RWPE2 (cell line): ENCODE measurements around the gene LIPM.
"Not testable (repeated sequence)": the region's sequence is repeated elsewhere in the genome, so short reads cannot be mapped to it uniquely, and the experiment has no call there.

Experiments used
- ATAC-seq: fragments of 200-7000 bp; cut with Tn5 transposase; 3 replicates; pipeline ENCODE4 v1.9.1; 2021; ENCODE audit warnings: low read depth
- DNase-seq: peaks from one replicate; pipeline ENCODE4 v3.0.0-alpha.2; 2020; ENCODE audit warnings: low spot score
- H3K27ac ChIP-seq: fragments of 450-650 bp; 2 replicates; pipeline ENCODE4 v1.5.1; 2017; ENCODE audit warnings: mild to moderate bottlenecking; ENCODE audit not compliant: poor library complexity, severe bottlenecking
- H3K27me3 ChIP-seq: fragments of 250-450 bp; sonication (Bioruptor Pico); 2 replicates; pipeline ENCODE4 v1.5.1; 2021; ENCODE audit warnings: mild to moderate bottlenecking, moderate library complexity; ENCODE audit not compliant: insufficient read depth, poor library complexity, severe bottlenecking
- H3K36me3 ChIP-seq: fragments of 250-450 bp; sonication (Bioruptor Pico); 2 replicates; pipeline ENCODE4 v1.5.1; 2020; ENCODE audit warnings: low read depth, mild to moderate bottlenecking, moderate library complexity
- H3K4me1 ChIP-seq: fragments of 250-450 bp; sonication (Bioruptor Pico); 2 replicates; pipeline ENCODE4 v1.5.1; 2021; ENCODE audit warnings: mild to moderate bottlenecking, moderate library complexity; ENCODE audit not compliant: insufficient read depth, poor library complexity, severe bottlenecking
- H3K4me3 ChIP-seq: fragments of 250-450 bp; sonication (Bioruptor Pico); 2 replicates; pipeline ENCODE4 v1.5.1; 2021; ENCODE audit warnings: mild to moderate bottlenecking, moderate library complexity; ENCODE audit not compliant: severe bottlenecking
- H3K9me3 ChIP-seq: fragments of 250-450 bp; sonication (Bioruptor Pico); 2 replicates; pipeline ENCODE4 v1.5.1; 2021; ENCODE audit warnings: mild to moderate bottlenecking, moderate library complexity; ENCODE audit not compliant: severe bottlenecking
- TF ChIP-seq, protein P1 (sequence below): fragments of 450-650 bp; IDR thresholded peaks from one replicate; pipeline ENCODE4 v1.5.1; 2017; ENCODE audit warnings: mild to moderate bottlenecking, moderate library complexity; ENCODE audit not compliant: poor library complexity, severe bottlenecking

Gene LIPM

DNA sequence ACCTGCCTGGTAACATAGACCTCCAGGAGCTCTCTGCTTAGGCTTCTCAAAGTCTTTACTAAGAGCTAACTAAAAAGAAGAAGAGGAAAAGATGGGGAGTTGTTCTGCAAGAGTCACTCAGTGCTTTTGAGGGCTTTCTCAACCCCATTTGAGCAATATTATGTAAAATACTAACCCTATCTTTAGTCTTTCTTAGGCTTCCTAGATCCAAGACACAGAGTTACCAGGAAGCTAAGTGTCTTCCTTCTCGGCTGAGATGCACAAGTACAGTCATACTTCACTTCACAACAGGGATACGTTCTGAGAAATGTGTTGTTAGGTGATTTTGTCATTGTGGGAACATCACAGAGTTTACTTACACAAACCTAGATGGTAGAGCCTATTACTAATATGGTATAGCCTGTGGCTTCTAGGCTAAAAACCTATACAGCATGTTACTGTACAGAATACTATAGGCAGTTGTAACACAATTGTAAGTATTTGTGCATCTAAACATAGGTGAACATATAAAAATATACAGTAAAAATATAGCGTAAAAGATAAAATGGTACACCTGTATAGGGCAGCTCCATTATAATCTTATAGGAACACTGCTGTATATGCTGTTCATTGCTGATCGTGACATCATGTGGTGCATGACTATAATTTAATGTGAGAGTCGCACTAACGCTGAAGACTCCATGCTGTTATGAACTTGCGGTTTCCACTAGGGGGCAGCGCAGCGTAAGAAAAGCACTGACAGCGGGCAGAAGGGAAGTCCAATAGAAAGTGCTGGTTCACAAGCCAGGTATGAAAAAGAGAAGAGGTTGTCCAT is 32.8 kb downstream of the LIPM start:
- H3K4me3 ChIP-seq, result no peak overlapping the region
- ATAC-seq (peak; percentile 94), DNase-seq (peak; percentile 64)
- H3K4me1 ChIP-seq, result peaks cover 4% of the 10 kb centered on the region
- no peak overlapping the region for H3K27ac ChIP-seq
- H3K27me3 ChIP-seq, result no peaks in the 10 kb centered on the region
- H3K9me3 ChIP-seq, result no peaks in the 10 kb centered on the region
- no peaks in the 10 kb centered on the region for H3K36me3 ChIP-seq
- TF ChIP-seq, protein P1, sequence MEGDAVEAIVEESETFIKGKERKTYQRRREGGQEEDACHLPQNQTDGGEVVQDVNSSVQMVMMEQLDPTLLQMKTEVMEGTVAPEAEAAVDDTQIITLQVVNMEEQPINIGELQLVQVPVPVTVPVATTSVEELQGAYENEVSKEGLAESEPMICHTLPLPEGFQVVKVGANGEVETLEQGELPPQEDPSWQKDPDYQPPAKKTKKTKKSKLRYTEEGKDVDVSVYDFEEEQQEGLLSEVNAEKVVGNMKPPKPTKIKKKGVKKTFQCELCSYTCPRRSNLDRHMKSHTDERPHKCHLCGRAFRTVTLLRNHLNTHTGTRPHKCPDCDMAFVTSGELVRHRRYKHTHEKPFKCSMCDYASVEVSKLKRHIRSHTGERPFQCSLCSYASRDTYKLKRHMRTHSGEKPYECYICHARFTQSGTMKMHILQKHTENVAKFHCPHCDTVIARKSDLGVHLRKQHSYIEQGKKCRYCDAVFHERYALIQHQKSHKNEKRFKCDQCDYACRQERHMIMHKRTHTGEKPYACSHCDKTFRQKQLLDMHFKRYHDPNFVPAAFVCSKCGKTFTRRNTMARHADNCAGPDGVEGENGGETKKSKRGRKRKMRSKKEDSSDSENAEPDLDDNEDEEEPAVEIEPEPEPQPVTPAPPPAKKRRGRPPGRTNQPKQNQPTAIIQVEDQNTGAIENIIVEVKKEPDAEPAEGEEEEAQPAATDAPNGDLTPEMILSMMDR, result peak; percentile 91

DNA sequence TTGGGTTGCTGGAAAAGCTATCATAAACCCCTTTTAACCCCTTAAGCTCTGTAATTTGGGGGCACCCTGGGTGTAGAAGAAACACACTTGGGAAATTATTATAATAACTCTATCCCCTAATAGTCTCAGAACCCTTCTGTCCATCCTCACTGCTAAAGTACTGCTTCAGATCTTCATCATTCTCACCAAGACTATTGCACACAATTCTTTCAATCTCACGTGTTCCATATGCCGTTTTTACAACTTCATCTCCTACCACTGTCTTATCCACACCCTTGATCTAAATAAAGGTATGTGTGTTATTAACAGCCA is 33.3 kb downstream of the LIPM start:
- no peak; the same call in 2 of the 3 replicates for ATAC-seq
- H3K4me3 ChIP-seq, result no peak overlapping the region
- H3K36me3 ChIP-seq, result no peaks in the 10 kb centered on the region
- no peaks in the 10 kb centered on the region for H3K9me3 ChIP-seq
- DNase-seq, result no peak
- H3K27me3 ChIP-seq, result no peaks in the 10 kb centered on the region
- TF ChIP-seq, protein P1, result peak; percentile 61
- no peak overlapping the region for H3K27ac ChIP-seq
- H3K4me1 ChIP-seq, result peaks cover 8% of the 10 kb centered on the region

DNA sequence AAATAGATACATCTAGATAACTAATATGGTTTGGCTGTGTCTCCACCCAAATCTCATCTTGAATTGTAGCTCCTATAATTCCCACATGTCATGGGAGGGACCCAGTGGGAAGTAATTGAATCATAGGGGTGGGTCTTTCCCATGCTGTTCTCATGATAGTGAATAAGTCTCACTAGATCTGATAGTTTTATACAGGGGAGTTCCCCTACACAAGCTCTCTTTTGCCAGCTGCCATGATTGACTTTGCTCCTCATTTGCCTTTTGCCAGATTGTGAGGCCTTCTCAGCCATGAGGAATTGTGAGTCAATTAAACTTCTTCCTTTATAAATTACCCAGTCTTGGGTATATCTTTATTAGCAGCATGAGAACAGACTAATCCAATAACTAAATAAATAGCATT is 35.1 kb downstream of the LIPM start:
- H3K27ac ChIP-seq, H3K4me1 ChIP-seq, H3K4me3 ChIP-seq, DNase-seq, ATAC-seq, H3K27me3 ChIP-seq, H3K9me3 ChIP-seq, H3K36me3 ChIP-seq: not testable (repeated sequence)

DNA sequence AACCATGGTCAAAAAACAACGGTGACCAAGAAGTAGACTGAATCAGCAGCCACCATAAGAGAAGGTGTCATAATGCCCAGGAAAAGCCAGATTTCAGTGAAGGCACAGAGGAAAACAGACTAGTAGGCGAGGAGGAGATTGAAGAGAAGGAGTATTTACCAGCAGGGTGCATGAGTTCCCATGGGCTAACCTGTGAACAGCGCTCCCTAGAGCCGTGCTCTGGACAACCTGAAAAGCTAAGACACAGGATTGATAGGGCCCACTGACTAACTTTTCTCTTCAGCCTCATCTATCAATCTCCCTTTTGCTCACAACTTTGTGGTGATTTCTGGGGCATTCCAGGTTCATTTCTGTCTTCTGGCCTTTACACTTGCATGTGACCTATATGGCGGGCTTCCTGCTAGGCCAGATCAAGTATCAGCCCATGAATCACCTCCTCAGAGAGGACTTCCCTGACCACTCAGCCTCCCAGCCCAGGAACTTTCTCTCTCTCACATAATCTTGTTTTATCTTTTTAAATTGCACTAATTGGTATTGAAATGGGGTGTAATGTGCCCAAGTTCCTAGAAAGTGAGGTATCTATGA is 36.3 kb downstream of the LIPM start:
- Histone ChIP-seq H3K4me1 (peaks cover 8% of the 10 kb centered on the region), H3K4me3 (no peak overlapping the region), H3K9me3 (no peaks in the 10 kb centered on the region), H3K27me3 (no peaks in the 10 kb centered on the region), H3K36me3 (no peaks in the 10 kb centered on the region), H3K27ac (no peak overlapping the region)
- no peak for ATAC-seq
- TF ChIP-seq, protein P1, result no peak
- DNase-seq, result no peak

DNA sequence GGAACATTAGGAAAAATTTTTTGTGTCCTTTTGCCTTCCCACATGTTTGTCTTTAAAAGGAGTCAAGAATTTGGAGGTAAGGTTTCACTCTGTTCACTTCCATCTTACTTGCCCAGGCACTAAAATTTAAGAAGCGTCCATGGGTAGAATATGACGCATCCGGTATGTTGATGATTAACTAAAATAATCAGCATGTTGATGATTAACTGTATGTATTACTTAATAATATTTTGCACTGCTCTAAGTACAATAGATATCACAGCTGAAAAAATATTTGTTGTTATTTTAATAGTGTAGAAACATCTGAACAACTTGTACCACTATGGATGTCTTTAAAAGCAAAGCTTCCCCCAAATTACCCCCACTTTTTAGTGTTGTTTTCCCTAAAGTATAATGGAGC is 37.6 kb downstream of the LIPM start:
- no peaks in the 10 kb centered on the region for H3K27me3 ChIP-seq
- H3K4me3 ChIP-seq, result no peak overlapping the region
- ATAC-seq (peak; percentile 68), DNase-seq (no peak)
- no peaks in the 10 kb centered on the region for H3K36me3 ChIP-seq
- no peak overlapping the region for H3K27ac ChIP-seq
- TF ChIP-seq, protein P1, result no peak
- H3K4me1 ChIP-seq, result peaks cover 8% of the 10 kb centered on the region
- H3K9me3 ChIP-seq, result no peaks in the 10 kb centered on the region
